Measurements from ENCODE around the gene HIPK3. TPM values are rescaled to one million over a fixed set of nuclear protein-coding genes. Genes with fewer than 3 reads are reported as not detected.
"Not testable (repeated sequence)": the region's sequence is repeated elsewhere in the genome, so short reads cannot be mapped to it uniquely, and the experiment has no call there.

Gene HIPK3
- total RNA-seq, 6 experiments from 2014 or later = 40.8 to 52.5 (median 47.3) TPM

GRCh38 chr11:33214187-33214586 lies 43.0 kb upstream of the HIPK3 start:
- peaks cover 5% of the 10 kb centered on the region for H3K36me3 Mint-ChIP-seq (ENCODE audit: low read depth)
- no peak overlapping the region for H3K27ac Mint-ChIP-seq
- no peak overlapping the region for H3K4me3 Mint-ChIP-seq
- TF ChIP-seq, protein P1, sequence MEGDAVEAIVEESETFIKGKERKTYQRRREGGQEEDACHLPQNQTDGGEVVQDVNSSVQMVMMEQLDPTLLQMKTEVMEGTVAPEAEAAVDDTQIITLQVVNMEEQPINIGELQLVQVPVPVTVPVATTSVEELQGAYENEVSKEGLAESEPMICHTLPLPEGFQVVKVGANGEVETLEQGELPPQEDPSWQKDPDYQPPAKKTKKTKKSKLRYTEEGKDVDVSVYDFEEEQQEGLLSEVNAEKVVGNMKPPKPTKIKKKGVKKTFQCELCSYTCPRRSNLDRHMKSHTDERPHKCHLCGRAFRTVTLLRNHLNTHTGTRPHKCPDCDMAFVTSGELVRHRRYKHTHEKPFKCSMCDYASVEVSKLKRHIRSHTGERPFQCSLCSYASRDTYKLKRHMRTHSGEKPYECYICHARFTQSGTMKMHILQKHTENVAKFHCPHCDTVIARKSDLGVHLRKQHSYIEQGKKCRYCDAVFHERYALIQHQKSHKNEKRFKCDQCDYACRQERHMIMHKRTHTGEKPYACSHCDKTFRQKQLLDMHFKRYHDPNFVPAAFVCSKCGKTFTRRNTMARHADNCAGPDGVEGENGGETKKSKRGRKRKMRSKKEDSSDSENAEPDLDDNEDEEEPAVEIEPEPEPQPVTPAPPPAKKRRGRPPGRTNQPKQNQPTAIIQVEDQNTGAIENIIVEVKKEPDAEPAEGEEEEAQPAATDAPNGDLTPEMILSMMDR (IDR thresholded peaks at IDR 0.05) = no peak
- DNase-seq = no peak
- no peaks in the 10 kb centered on the region for H3K4me1 Mint-ChIP-seq (ENCODE audit: low read depth)
- no peaks in the 10 kb centered on the region for H3K9me3 Mint-ChIP-seq
- H3K27me3 Mint-ChIP-seq (ENCODE audit: insufficient read depth) = peaks cover 3% of the 10 kb centered on the region; the same call in 1 of the 2 replicates

- no peaks in the 10 kb centered on the region for H3K4me1 Mint-ChIP-seq (ENCODE audit: low read depth)
- no peak overlapping the region for H3K4me3 Mint-ChIP-seq
- peaks cover 3% of the 10 kb centered on the region; the same call in 1 of the 2 replicates for H3K27me3 Mint-ChIP-seq (ENCODE audit: insufficient read depth)
- H3K9me3 Mint-ChIP-seq = no peaks in the 10 kb centered on the region
- TF ChIP-seq, protein P1 (IDR thresholded peaks at IDR 0.05) = no peak
- H3K27ac Mint-ChIP-seq = no peak overlapping the region
- peaks cover 5% of the 10 kb centered on the region for H3K36me3 Mint-ChIP-seq (ENCODE audit: low read depth)
- no peak for DNase-seq
These were observed 42.4 kb upstream of the HIPK3 start for GRCh38 chr11:33214767-33215166.

- H3K36me3 Mint-ChIP-seq (ENCODE audit: low read depth); H3K4me3 Mint-ChIP-seq; H3K9me3 Mint-ChIP-seq; DNase-seq; H3K4me1 Mint-ChIP-seq (ENCODE audit: low read depth); H3K27ac Mint-ChIP-seq; H3K27me3 Mint-ChIP-seq (ENCODE audit: insufficient read depth): not testable (repeated sequence)
These were observed 40.5 kb upstream of the HIPK3 start for GRCh38 chr11:33216676-33217075.

- H3K9me3 Mint-ChIP-seq = no peaks in the 10 kb centered on the region
- peaks cover 5% of the 10 kb centered on the region; the same call in 1 of the 2 replicates for H3K27me3 Mint-ChIP-seq (ENCODE audit: insufficient read depth)
- no peak overlapping the region for H3K27ac Mint-ChIP-seq
- no peak overlapping the region for H3K4me3 Mint-ChIP-seq
- no peaks in the 10 kb centered on the region for H3K36me3 Mint-ChIP-seq (ENCODE audit: low read depth)
- TF ChIP-seq, protein P1 (IDR thresholded peaks at IDR 0.05) = no peak
- H3K4me1 Mint-ChIP-seq (ENCODE audit: low read depth) = no peaks in the 10 kb centered on the region
- no peak for DNase-seq
These were observed 35.0 kb upstream of the HIPK3 start for GRCh38 chr11:33222052-33222750.

- no peak overlapping the region for H3K27ac Mint-ChIP-seq
- H3K36me3 Mint-ChIP-seq (ENCODE audit: low read depth) = no peaks in the 10 kb centered on the region
- peaks cover 5% of the 10 kb centered on the region for H3K27me3 Mint-ChIP-seq (ENCODE audit: insufficient read depth)
- TF ChIP-seq, protein P1 (IDR thresholded peaks at IDR 0.05) = no peak
- H3K4me1 Mint-ChIP-seq (ENCODE audit: low read depth) = no peaks in the 10 kb centered on the region
- no peak for DNase-seq
- H3K4me3 Mint-ChIP-seq = no peak overlapping the region
- H3K9me3 Mint-ChIP-seq = no peaks in the 10 kb centered on the region
These were observed 31.8 kb upstream of the HIPK3 start for GRCh38 chr11:33225371-33225770.

DNA sequence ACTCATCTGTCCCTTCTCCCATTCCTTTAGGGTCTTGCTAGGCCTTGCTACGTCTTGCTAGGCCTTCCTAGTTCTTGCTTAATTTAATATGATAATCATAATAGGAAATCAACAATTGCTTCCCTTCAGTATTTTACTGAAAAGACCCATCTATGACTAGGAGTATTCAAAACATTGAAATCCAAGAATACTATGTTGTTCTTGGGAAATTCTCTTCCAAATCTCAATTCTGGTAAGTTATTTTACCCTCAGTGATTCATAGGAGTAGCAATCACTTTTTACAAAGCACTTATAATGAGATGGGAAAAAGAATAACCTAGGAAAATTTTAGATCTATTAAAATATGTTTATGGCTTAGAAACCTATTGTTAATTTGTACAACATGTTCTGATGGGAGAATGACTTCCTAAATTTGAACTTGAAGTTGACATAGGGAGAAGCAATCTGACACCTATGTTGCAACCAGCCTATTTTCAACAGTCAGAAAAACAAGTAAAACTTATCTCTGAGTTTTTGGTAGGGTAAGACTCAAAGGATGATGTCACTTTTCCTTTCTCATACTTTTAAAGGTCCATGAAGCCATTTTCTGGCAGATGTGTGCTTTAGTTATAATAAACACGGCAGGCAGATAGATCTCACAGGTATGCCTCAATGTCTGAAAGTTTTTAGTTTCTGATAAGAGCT lies 29.5 kb upstream of the HIPK3 start:
- TF ChIP-seq, protein P1 (IDR thresholded peaks at IDR 0.05) = no peak
- no peak overlapping the region for H3K4me3 Mint-ChIP-seq
- no peak overlapping the region for H3K27ac Mint-ChIP-seq
- no peaks in the 10 kb centered on the region for H3K4me1 Mint-ChIP-seq (ENCODE audit: low read depth)
- H3K27me3 Mint-ChIP-seq (ENCODE audit: insufficient read depth) = no peaks in the 10 kb centered on the region; the same call in none of the 2 replicates
- H3K36me3 Mint-ChIP-seq (ENCODE audit: low read depth) = no peaks in the 10 kb centered on the region
- H3K9me3 Mint-ChIP-seq = no peaks in the 10 kb centered on the region
- no peak for DNase-seq
